ENCODE results near the gene BIRC5. TPM values are rescaled to one million over a fixed set of nuclear protein-coding genes. Genes with fewer than 3 reads are reported as not detected.

The BIRC5 gene
- total and polyA plus RNA-seq, 12 donors: 0.13 to 7.6 (median 0.61) TPM; not detected in 2

DNA sequence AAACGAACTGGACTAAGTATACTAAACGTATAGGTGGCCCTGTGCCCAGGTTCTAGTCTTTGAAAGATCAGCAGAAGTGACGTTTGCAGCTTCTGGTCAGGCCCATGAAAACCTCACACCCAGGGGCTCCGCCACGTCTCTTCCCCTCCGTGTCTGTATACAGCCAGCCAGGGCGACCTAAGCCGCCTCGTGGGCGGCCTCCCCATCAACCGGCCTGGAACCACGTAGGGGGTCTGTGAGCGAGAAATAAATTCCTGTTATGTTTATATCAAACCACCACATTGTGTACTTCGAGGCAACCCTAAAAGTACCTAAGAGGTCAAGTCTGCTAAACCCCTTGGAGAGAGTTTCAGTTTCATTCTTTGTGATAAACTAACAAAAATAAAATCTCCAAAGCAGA is 34.0 kb upstream of the BIRC5 start:
- H3K36me3 ChIP-seq: peaks cover 0 to 24% (median 0%) of the 10 kb centered on the region in 9 donors
- TF ChIP-seq, protein P1, sequence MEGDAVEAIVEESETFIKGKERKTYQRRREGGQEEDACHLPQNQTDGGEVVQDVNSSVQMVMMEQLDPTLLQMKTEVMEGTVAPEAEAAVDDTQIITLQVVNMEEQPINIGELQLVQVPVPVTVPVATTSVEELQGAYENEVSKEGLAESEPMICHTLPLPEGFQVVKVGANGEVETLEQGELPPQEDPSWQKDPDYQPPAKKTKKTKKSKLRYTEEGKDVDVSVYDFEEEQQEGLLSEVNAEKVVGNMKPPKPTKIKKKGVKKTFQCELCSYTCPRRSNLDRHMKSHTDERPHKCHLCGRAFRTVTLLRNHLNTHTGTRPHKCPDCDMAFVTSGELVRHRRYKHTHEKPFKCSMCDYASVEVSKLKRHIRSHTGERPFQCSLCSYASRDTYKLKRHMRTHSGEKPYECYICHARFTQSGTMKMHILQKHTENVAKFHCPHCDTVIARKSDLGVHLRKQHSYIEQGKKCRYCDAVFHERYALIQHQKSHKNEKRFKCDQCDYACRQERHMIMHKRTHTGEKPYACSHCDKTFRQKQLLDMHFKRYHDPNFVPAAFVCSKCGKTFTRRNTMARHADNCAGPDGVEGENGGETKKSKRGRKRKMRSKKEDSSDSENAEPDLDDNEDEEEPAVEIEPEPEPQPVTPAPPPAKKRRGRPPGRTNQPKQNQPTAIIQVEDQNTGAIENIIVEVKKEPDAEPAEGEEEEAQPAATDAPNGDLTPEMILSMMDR (IDR thresholded peaks at IDR 0.05): no peak
- H3K4me1 ChIP-seq: peaks cover 7 to 43% (median 24%) of the 10 kb centered on the region in 9 donors
- peak overlapping the region in 6 of 10 donors; percentile 5 to 78 (median 46) for H3K27ac ChIP-seq
- no peak for DNase-seq
- WGBS, 2 donors: 70 to 78% methylated on average over 14 of the region's 14 CpGs
- no peaks in the 10 kb centered on the region for H3K27me3 ChIP-seq
- H3K4me3 ChIP-seq: no peak overlapping the region
- intact Hi-C loops (cut with DNase I): no loop called here
- no peak for ATAC-seq
- H3K9me3 ChIP-seq: no peaks in the 10 kb centered on the region

DNA sequence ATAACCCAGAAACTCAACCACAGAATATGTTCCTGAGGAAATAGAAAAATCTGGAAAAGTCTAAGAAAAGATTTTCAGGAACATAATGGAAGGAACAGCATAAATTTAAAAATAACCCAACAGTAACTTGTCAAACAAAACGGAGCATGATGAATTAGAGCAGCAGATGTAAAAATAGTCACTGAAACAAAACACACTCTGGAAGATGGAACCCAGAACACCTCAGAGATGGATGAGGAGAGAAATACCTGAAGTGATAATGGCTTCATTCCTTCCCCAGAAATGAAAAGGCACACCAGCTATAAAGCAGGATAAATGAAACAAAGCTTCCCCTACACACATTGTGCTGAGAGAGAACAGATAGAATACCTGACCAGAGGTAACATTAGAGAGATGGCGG is 33.5 kb upstream of the BIRC5 start:
- no peaks in the 10 kb centered on the region for H3K9me3 ChIP-seq
- DNase-seq (no peak), ATAC-seq (no peak)
- TF ChIP-seq, protein P1 (IDR thresholded peaks at IDR 0.05): no peak
- peaks cover 0 to 22% (median 0%) of the 10 kb centered on the region in 9 donors for H3K36me3 ChIP-seq
- peak overlapping the region in 4 of 10 donors; percentile 5 to 78 (median 48) for H3K27ac ChIP-seq
- no peaks in the 10 kb centered on the region for H3K27me3 ChIP-seq
- no peak overlapping the region for H3K4me3 ChIP-seq
- 65 to 68% methylated on average over 2 of the region's 2 CpGs for WGBS, 2 donors
- peaks cover 6 to 39% (median 20%) of the 10 kb centered on the region in 9 donors for H3K4me1 ChIP-seq
- intact Hi-C loops (cut with DNase I): no loop called here

DNA sequence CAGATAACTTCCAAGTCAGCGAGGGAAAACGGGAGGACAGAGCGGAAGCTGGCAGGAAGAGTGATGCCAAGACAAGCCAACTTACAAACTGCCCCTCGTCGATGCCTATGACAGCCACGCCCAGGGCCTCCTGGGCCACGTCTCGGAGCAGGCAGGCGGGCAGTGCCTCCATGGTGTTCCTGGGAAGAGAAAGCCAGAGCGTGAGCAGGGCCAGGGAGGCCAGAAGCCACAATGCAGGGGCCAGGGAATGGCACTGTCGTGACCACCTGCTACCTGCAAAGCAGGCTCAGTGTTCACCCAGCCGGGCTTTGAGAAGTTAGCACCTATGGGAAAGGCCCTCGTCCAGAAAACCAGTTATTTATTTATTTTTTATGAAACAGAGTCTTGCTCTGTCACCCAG is 31.5 kb upstream of the BIRC5 start:
- WGBS, 2 donors: 95% methylated on average over 13 of the region's 13 CpGs
- Histone ChIP-seq H3K27me3 (no peaks in the 10 kb centered on the region), H3K9me3 (no peaks in the 10 kb centered on the region), H3K27ac (no peak overlapping the region), H3K36me3 (peaks cover 0 to 20% (median 0%) of the 10 kb centered on the region in 9 donors), H3K4me1 (peaks cover 0 to 34% (median 11%) of the 10 kb centered on the region in 9 donors), H3K4me3 (no peak overlapping the region)
- TF ChIP-seq, protein P1 (IDR thresholded peaks at IDR 0.05): no peak
- intact Hi-C loops (cut with DNase I): no loop called here
- ATAC-seq (no peak), DNase-seq (no peak)

DNA sequence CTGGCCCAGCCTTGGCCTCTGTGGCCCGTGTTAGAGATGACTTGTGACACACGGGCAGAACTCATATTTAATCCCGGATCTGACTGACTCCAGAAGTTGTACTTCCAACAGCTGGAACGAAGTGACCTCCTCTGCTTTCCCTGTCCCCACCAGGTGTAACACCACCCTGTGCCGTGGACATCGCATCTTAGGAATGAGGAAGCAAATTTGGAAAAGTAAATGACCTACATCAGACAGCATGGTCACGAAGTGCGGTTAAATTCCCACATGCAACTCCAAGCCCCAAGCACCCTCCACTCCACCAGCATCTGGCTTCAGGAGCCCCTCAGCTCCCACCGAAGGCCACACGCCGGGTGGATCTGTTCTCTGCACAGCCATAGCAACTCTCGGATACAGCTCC is 30.1 kb upstream of the BIRC5 start:
- Histone ChIP-seq H3K36me3 (peaks cover 0 to 17% (median 0%) of the 10 kb centered on the region in 9 donors), H3K27ac (no peak overlapping the region), H3K4me3 (no peak overlapping the region), H3K27me3 (no peaks in the 10 kb centered on the region), H3K9me3 (no peaks in the 10 kb centered on the region), H3K4me1 (peaks cover 3 to 47% (median 23%) of the 10 kb centered on the region in 9 donors)
- intact Hi-C loops (cut with DNase I): no loop called here
- DNase-seq (no peak), ATAC-seq (no peak)
- 91 to 95% methylated on average over 12 of the region's 12 CpGs for WGBS, 2 donors
- TF ChIP-seq, protein P1 (IDR thresholded peaks at IDR 0.05): no peak
